IMR-90 (cell line): Measurements from ENCODE around the gene STAT3. TPM values are rescaled to one million over a fixed set of nuclear protein-coding genes. Genes with fewer than 3 reads are reported as not detected.

Experiments
- RFX5 ChIP-seq: IDR thresholded peaks from 2 replicates; pipeline ENCODE4 v1.8.0; 2012; ENCODE audit warnings: low read depth, mild to moderate bottlenecking, low read length, moderate library complexity
- polyA plus RNA-seq, 3 experiments: library from polyadenylated mRNA; depleted of rRNA; stranded (reverse); fragments of >200 nt; gene quantifications; 2 replicates each; pipeline ENCODE4 v1.2.3, GENCODE V29; 2012; ENCODE audit warnings: low replicate concordance in 1 of 3
- total RNA-seq: library from RNA; depleted of rRNA; stranded (reverse); fragments of >200 nt; gene quantifications from 2 replicates; pipeline ENCODE4 v1.2.3, GENCODE V29; 2012
- TF ChIP-seq, protein P1 (sequence below): fragments of 150-350 bp; IDR thresholded peaks from 2 replicates; pipeline ENCODE4 v1.6.1; 2016; ENCODE audit warnings: low read depth, mild to moderate bottlenecking, low read length, moderate library complexity, borderline replicate concordance
- TF ChIP-seq, protein P2 (sequence below): fragments of 150-350 bp; IDR thresholded peaks from 2 replicates; pipeline ENCODE4 v1.6.1; 2017; ENCODE audit warnings: mild to moderate bottlenecking, antibody characterized with exemption, low read length, low read depth

Gene STAT3
- total and polyA plus RNA-seq, 2 of the 4 experiments (the other 2 are of a cell fraction) = 47.2 to 66.3 TPM

DNA sequence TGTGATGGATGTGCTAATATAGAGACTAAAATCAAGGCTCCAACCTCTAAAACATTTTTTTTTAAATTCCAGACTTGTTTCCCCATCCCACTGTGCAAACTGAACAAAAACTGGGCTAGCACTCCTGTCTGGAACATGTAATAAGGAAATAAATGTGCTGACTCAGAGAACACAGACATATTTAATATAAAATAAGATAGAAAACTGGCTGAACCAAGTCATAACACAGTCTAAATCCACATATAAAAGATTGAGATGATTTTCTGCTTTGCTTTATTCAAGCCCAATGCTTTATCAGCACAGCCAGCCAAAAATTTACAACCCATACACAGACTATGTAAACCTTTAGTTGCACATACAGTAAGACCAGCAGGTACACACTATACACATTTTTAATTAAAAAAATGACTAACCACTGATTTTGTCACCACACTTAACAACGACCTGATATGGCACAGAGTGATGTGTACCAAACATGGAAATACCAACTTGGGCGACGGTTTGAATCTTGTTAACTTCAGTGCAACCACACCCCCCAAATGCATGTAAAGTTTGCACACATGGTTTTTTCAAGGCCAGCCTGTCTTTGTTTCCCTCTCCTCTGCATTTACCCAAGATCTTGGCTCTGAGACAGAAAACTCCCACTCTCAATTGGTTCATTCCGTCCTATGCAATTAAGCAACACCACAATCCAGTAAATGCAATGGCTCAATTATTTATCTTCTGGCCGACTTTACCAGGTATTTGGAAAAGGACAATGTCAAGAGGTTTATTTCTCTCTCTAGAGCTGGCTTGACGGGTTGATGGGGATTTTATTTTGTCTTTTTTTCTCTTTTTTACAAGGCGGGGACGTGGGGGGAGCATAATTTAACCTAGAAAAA is 1.2 kb downstream of the STAT3 start (continued):
- TF ChIP-seq, protein P1, sequence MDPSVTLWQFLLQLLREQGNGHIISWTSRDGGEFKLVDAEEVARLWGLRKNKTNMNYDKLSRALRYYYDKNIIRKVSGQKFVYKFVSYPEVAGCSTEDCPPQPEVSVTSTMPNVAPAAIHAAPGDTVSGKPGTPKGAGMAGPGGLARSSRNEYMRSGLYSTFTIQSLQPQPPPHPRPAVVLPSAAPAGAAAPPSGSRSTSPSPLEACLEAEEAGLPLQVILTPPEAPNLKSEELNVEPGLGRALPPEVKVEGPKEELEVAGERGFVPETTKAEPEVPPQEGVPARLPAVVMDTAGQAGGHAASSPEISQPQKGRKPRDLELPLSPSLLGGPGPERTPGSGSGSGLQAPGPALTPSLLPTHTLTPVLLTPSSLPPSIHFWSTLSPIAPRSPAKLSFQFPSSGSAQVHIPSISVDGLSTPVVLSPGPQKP = no peak
- TF ChIP-seq, protein P2, sequence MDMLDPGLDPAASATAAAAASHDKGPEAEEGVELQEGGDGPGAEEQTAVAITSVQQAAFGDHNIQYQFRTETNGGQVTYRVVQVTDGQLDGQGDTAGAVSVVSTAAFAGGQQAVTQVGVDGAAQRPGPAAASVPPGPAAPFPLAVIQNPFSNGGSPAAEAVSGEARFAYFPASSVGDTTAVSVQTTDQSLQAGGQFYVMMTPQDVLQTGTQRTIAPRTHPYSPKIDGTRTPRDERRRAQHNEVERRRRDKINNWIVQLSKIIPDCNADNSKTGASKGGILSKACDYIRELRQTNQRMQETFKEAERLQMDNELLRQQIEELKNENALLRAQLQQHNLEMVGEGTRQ = no peak
- no peak for TF ChIP-seq RFX5
